HG03521 (cell line): ENCODE data around the gene GPR42.
"Not testable (repeated sequence)": the region's sequence is repeated elsewhere in the genome, so short reads cannot be mapped to it uniquely, and the experiment has no call there.

Experiments used
- ATAC-seq: cut with Tn5 transposase; IDR thresholded peaks from one replicate; pipeline ENCODE4 v1.9.1; 2021; ENCODE audit warnings: mild to moderate bottlenecking, moderate library complexity; ENCODE audit not compliant: unreplicated experiment

Gene GPR42

DNA sequence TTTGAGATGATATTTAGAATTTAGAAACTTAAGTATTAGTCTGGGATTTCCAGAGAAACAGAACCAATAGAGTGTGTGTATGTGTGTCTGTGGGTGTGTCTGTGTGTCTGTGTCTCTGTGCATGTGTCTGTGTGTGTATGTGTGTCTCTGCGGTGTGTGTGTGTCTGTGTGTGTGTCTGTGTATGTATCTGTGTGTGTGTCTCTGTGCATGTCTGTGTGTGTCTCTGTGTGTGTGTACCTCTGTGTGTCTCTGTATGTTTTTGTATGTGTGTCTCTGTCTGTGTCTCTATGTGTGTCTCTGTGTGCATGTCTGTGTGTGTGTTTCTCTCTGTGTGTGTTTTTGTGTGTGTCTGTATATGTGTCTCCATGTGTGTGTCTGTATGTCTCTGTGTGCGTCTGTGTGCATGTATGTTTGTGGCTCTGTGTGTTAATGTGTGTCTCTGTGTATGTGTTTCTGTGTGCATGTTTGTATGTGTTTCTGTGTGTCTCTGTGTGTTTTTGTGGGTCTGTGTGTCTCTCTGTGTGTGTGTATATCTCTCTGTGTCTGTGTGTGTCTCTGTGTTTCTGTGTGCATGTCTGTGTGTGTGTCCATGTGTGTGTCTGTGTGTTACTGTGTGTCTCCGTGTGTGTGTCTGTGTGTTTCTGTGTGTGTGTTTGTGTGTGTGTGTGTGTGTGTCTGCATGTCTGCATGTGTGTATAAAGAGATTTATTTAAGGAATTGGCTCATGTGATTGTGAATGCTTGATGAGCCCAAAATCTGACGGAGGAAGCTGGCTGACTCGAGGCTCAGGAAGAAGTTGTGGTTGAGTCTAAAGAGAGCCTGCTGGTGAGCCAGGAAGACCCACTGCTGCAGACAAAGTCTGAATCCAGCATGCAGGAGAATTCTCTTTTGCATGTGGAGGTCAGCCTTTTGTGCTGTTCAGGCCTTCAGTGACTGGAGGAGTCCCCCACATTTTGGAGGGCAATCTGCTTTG is 22.2 kb downstream of the GPR42 start:
- no peak for ATAC-seq

DNA sequence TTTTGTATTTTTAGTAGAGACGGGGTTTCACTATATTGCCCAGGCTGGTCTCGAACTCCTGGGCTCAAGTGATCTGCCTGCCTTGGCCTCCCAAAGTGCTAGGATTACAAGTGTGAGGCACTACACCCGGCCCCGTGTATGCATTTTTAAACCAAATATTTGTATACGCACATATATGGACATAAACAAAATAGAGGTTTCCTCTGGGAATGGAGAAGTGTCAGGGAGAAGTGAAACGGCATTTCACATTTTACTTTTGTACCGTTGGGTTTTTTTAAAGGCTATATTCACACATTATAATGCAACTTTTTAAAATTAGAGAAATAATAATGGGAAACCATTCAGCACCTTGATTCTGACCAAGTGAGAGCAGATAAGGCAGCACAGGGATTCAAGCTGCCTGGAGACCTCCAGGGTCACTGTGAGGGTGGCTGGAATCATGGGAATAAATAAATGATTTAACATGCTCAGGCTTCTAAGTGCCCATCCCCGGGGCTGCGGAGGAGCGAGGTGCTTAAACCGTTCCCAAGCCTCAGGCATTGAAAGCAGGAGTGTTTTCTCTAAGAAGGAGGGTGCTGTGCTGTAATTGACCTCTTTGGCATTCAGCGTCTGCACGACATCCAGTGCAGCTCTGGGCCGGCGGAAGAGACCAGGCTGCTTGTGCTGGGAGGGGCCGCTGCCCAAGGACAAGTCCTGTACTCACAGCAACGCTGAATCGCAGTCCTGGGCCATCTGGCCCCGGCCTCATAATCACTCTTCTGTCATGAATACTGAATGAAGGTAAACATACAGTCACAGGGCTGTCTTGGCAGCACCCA is 24.7 kb downstream of the GPR42 start:
- ATAC-seq = no peak

DNA sequence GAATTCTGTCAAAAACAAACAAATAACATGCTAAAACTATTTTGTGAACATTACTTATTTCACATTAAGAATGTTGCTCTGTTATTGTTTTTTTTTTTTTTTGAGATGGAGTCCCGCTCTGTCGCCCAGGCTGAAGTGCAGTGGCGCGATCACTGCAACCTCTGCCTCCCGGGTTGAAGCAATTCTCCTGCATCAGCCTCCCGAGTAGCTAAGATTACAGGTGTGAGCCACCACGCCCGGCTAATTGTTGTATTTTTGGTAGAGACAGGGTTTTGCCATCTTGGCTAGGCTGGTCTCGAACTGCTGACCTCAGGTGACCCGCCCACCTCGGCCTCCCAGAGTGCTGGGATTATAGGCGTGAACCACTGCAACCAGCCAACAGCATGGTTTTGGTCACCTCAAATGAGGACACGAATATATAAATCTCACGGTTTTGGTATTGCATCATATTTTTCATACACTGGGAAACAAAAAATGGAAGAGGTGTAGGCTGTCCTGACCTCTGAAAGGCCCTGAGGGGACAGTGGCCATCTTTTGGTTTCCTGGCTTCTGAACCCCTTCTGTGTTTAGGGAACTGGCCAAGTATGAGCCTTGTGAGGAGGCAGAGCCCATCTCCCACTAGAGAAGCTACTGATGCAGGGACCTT is 25.5 kb downstream of the GPR42 start:
- ATAC-seq = no peak

- no peak for ATAC-seq
These were observed 26.2 kb downstream of the GPR42 start for GRCh38 chr19:35397064-35397463.

DNA sequence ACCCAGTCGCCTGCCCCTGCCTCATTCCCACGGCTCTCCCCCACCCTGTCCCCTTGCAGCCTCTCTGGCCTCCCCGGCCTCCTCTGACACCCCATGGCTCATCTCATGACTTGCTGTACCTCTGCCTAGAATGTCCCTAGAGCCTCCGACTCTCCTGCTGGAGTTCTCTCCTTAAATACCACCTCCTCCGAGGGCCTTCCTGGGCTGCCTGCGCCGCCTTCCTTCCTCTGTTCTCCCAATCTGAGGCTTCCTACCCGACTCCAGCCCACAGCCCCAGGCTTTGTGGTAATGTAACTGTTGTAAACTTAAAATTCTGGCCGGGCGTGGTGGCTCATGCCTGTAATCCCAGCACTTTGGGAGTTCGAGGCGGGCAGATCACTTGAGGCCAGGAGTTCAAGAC is 27.7 kb downstream of the GPR42 start:
- ATAC-seq = no peak

GRCh38 chr19:35399231-35399630 is 28.4 kb downstream of the GPR42 start:
- ATAC-seq = no peak

DNA sequence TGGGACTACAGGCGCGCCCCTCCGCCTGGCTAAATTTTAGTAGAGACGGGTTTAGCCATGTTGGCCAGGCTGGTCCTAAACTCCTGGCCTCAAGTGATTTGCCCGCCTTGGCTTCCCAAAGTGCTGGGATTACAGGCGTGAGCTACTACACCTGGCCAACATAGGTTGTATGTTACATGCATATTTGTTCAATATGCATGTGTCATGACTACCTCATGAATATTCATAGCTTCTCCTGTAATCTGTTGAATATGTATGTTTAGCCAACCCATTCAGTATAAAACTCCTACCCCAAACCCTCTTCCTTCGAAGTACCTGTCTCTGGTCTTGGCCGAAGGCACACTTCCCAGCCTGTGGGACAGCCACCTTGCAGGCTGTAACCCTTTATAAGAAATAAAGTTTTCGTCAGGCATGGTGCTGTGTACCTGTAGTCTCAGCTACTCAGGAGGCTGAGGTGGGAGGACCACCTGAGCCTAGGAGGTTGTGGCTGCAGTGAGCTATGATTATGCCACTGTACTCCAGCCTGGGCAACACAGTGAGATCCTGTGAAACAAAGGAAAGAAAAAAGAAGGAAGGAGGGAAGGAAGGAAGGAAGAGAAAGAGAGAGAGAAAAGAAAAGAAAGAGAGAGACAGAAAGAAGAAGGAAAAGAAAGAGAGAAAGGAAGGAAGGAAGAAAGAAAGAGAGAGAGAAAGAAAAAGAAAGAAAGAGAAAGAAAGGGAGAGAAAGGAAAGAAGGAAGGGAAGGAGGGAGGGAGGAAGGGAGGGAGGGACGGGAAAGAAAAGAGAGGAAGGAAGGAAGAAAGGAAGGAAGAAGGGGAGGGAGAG is 29.3 kb downstream of the GPR42 start:
- ATAC-seq = no peak

DNA sequence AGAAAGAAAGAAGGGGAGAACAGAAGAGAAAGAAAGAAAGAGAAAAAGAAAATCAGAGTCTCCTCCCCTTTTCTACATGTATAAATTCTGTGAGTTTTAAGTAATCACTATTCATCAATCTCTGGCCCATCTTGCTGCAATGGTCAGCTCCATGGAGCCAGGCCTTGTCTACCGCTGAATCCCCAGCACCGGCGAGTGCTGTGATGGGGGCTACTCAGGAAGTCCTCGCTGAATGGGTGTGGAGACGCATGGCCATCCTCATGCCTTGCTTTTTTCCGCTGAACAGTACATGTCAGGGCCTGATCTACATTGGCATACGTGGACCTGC is 29.9 kb downstream of the GPR42 start:
- no peak for ATAC-seq

DNA sequence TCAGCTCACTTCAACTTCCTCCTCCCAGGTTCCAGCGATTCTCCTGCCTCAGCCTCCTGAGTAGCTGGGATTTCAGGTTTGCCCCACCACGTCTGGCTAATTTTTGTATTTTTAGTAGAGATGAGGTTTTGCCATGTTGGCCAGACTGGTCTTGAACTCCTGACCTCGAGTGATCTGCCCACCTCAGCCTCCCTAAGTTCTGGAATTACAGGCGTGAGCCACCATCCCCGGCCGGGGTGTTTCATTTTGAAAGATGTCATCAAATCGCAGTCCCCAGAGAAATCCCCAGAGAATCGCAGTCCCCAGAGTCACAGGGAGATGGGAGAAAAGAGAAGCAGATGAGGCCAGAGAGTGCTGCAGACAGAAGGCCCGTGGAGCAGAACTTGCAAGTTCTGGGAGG is 30.5 kb downstream of the GPR42 start:
- not testable (repeated sequence) for ATAC-seq

DNA sequence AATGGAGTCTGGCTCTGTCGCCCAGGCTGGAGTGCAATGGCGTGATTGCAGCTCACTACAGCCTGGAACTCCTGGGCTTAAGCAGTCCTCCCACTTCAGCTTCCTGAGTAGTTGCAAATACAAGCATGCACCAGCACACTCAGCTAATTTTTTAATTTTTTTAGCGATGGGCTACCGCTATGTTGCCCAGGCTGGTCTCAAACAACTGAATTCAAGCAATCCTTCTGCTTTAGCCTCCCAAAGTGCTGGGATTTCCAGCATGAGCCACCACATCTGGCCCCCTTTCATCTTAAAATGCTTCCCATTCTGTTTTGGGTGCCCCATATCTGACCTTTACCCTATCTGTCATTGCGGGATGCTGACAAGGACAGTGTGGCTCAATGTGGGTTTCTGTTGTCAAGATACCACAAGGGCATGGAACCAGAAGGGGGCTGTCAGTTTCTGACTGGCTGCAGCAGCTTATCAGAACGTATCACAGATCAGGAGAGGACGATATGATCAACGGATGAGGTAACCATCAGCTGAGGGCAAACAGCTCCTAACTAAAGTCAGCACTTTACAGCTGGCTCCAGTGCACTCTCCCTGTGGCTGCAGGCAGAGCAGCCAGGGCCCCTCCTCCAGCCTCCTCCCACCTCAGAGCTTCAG is 32.4 kb downstream of the GPR42 start:
- ATAC-seq = no peak

GRCh38 chr19:35404879-35405622 is 34.2 kb downstream of the GPR42 start:
- peak; percentile 51 for ATAC-seq

GRCh38 chr19:35407619-35408018 is 36.8 kb downstream of the GPR42 start:
- ATAC-seq = no peak

- peak; percentile 50 for ATAC-seq
These were observed 37.7 kb downstream of the GPR42 start for GRCh38 chr19:35408284-35409171.

- no peak for ATAC-seq
These were observed 38.3 kb downstream of the GPR42 start for GRCh38 chr19:35409191-35409590.

- no peak for ATAC-seq
These were observed 39.6 kb downstream of the GPR42 start for GRCh38 chr19:35410487-35410886.

GRCh38 chr19:35414442-35414841 is 43.6 kb downstream of the GPR42 start:
- no peak for ATAC-seq

DNA sequence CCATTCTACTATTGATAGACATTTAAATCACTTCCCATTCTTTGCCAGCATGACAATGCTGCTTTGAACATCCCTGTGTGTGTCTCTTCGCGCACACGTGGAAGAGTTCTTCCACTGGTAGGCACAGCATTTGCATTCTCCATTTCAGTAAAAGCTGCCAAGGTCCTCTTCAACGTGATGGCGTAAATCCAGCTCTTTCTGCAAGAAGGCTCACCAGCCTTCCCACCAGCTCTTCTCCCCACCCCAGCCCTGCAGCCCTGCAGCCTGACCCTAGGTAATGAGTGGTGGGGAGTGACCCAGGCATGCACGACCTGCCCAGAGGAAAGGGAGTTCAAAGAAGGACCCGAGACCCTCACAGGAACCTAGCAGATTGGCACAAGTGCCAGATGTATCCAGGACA is 45.5 kb downstream of the GPR42 start:
- ATAC-seq = no peak

GRCh38 chr19:35417278-35417677 is 46.4 kb downstream of the GPR42 start:
- ATAC-seq = no peak
